Thymus (tissue), 11 donors: ENCODE results near the gene FNIP2. TPM values are rescaled to one million over a fixed set of nuclear protein-coding genes. Genes with fewer than 3 reads are reported as not detected.
A peak's percentile ranks its signal among the peaks of the same experiment; 100 is the strongest.
"Not testable (repeated sequence)": the region's sequence is repeated elsewhere in the genome, so short reads cannot be mapped to it uniquely, and the experiment has no call there.

Source experiments
- DNase-seq, 9 donors: peaks; one replicate each; pipeline ENCODE4 v3.0.0-alpha.2; 2013; ENCODE audit warnings: low spot score in 9 of 9, low read depth in 6 of 9, missing footprints in 1 of 9
- H3K27ac ChIP-seq, 2 donors: one replicate each; pipeline ENCODE4 v1.5.1; 2013; ENCODE audit warnings: control low read depth in 1 of 2, low read depth in 1 of 2, low read length in 1 of 2, mild to moderate bottlenecking in 1 of 2, moderate library complexity in 1 of 2
- H3K27me3 ChIP-seq, 2 donors: one replicate each; pipeline ENCODE4 v1.5.1; 2013; ENCODE audit warnings: low read length in 1 of 2; ENCODE audit not compliant: control insufficient read depth in 2 of 2, insufficient read depth in 1 of 2
- H3K36me3 ChIP-seq, 2 donors: one replicate each; pipeline ENCODE4 v1.5.1; 2013; ENCODE audit warnings: low read length in 1 of 2, mild to moderate bottlenecking in 1 of 2, moderate library complexity in 1 of 2; ENCODE audit not compliant: control insufficient read depth in 2 of 2, insufficient read depth in 2 of 2
- H3K4me1 ChIP-seq, 2 donors: one replicate each; pipeline ENCODE4 v1.5.1; 2013; ENCODE audit warnings: low read length in 2 of 2; ENCODE audit not compliant: control insufficient read depth in 2 of 2, insufficient read depth in 2 of 2
- H3K4me3 ChIP-seq, 2 donors: one replicate each; pipeline ENCODE4 v1.5.1; 2013; ENCODE audit warnings: low read length in 2 of 2, control low read depth in 1 of 2, mild to moderate bottlenecking in 1 of 2
- H3K9me3 ChIP-seq, 2 donors: one replicate each; pipeline ENCODE4 v1.5.1; 2013; ENCODE audit warnings: low read length in 1 of 2, mild to moderate bottlenecking in 1 of 2; ENCODE audit not compliant: control insufficient read depth in 2 of 2, insufficient read depth in 1 of 2
- WGBS: extraction: QIAGEN DNeasy Blood & Tissue Kit; methylation state at CpG from one replicate; pipeline ENCODE4 v1.1.7; 2013; 5-methylcytosine and 5-hydroxymethylcytosine counted together
- polyA plus RNA-seq: library from polyadenylated mRNA; stranded (reverse); fragments of 200-250 nt; gene quantifications from one replicate; pipeline ENCODE4 v1.2.3, GENCODE V29; 2013
- total RNA-seq: library from RNA; stranded (reverse); fragments of 120-200 nt; gene quantifications from one replicate; pipeline ENCODE4 v1.2.4, GENCODE V29; 2013
- donor health status: healthy.

FNIP2 gene
- total and polyA plus RNA-seq, 2 donors: 11.8 to 12.6 TPM

GRCh38 chr4:158807691-158808090 lies 38.9 kb downstream of the FNIP2 start:
- DNase-seq: no peak
- Histone ChIP-seq H3K36me3 (no peaks in the 10 kb centered on the region), H3K4me3 (no peak overlapping the region), H3K4me1 (peaks cover 5 to 18% of the 10 kb centered on the region in 2 donors), H3K27me3 (no peaks in the 10 kb centered on the region), H3K9me3 (no peaks in the 10 kb centered on the region), H3K27ac (no peak overlapping the region)
- 87% methylated on average over 3 of the region's 3 CpGs for WGBS

- peak overlapping the region in 1 of 2 donors; percentile 2 for H3K27ac ChIP-seq
- no peaks in the 10 kb centered on the region for H3K27me3 ChIP-seq
- 97% methylated on average over 3 of the region's 3 CpGs for WGBS
- no peaks in the 10 kb centered on the region for H3K9me3 ChIP-seq
- peaks cover 5 to 18% of the 10 kb centered on the region in 2 donors for H3K4me1 ChIP-seq
- no peaks in the 10 kb centered on the region for H3K36me3 ChIP-seq
- H3K4me3 ChIP-seq: no peak overlapping the region
- DNase-seq: no peak
Measured at GRCh38 chr4:158808399-158808798, 39.6 kb downstream of the FNIP2 start.

- WGBS: 97% methylated on average over 4 of the region's 4 CpGs
- H3K27ac ChIP-seq, H3K9me3 ChIP-seq, H3K36me3 ChIP-seq, DNase-seq, H3K27me3 ChIP-seq, H3K4me3 ChIP-seq: not testable (repeated sequence)
- H3K4me1 ChIP-seq: peaks cover 5 to 18% of the 10 kb centered on the region in 2 donors
Measured at GRCh38 chr4:158809208-158809607, 40.4 kb downstream of the FNIP2 start.

GRCh38 chr4:158809611-158810486 lies 41.0 kb downstream of the FNIP2 start:
- H3K4me3 ChIP-seq: no peak overlapping the region
- 31% methylated on average over 6 of the region's 6 CpGs for WGBS

GRCh38 chr4:158810487-158811215 lies 41.8 kb downstream of the FNIP2 start:
- Histone ChIP-seq H3K27me3 (no peaks in the 10 kb centered on the region), H3K4me1 (peaks cover 5 to 18% of the 10 kb centered on the region in 2 donors), H3K27ac (peak overlapping the region in 1 of 2 donors; percentile 55), H3K9me3 (no peaks in the 10 kb centered on the region), H3K36me3 (no peaks in the 10 kb centered on the region), H3K4me3 (no peak overlapping the region)
- DNase-seq: no peak
- WGBS: 76% methylated on average over 3 of the region's 3 CpGs

More at GRCh38 chr4:158809611-158810486, 41.0 kb downstream of the FNIP2 start:
- Histone ChIP-seq H3K4me1 (peaks cover 5 to 18% of the 10 kb centered on the region in 2 donors), H3K36me3 (no peaks in the 10 kb centered on the region), H3K9me3 (no peaks in the 10 kb centered on the region), H3K27me3 (no peaks in the 10 kb centered on the region), H3K27ac (peak overlapping the region in 1 of 2 donors; percentile 38)
- DNase-seq: peak in 2 of 9 donors; percentile 19 to 53

GRCh38 chr4:158811216-158811540 lies 42.4 kb downstream of the FNIP2 start:
- DNase-seq: no peak
- Histone ChIP-seq H3K4me1 (peaks cover 5 to 18% of the 10 kb centered on the region in 2 donors), H3K27ac (peak overlapping the region in 1 of 2 donors; percentile 49), H3K4me3 (no peak overlapping the region), H3K36me3 (no peaks in the 10 kb centered on the region), H3K9me3 (no peaks in the 10 kb centered on the region), H3K27me3 (no peaks in the 10 kb centered on the region)

GRCh38 chr4:158811704-158812103 lies 42.9 kb downstream of the FNIP2 start:
- Histone ChIP-seq H3K27ac (peak overlapping the region in 1 of 2 donors; percentile 49), H3K4me1 (peaks cover 5 to 18% of the 10 kb centered on the region in 2 donors), H3K9me3 (no peaks in the 10 kb centered on the region), H3K4me3 (no peak overlapping the region), H3K27me3 (no peaks in the 10 kb centered on the region), H3K36me3 (no peaks in the 10 kb centered on the region)
- WGBS: 22% methylated on average over 6 of the region's 6 CpGs
- DNase-seq: peak in 3 of 9 donors; percentile 21 to 58 (median 21)

- Histone ChIP-seq H3K27me3 (no peaks in the 10 kb centered on the region), H3K4me3 (no peak overlapping the region), H3K9me3 (no peaks in the 10 kb centered on the region), H3K36me3 (no peaks in the 10 kb centered on the region), H3K27ac (no peak overlapping the region), H3K4me1 (peaks cover 5 to 18% of the 10 kb centered on the region in 2 donors)
- DNase-seq: no peak
- 95% methylated on average over 2 of the region's 2 CpGs for WGBS
Measured at GRCh38 chr4:158812133-158812532, 43.3 kb downstream of the FNIP2 start.

GRCh38 chr4:158812543-158812942 lies 43.7 kb downstream of the FNIP2 start:
- no peaks in the 10 kb centered on the region for H3K36me3 ChIP-seq
- no peaks in the 10 kb centered on the region for H3K9me3 ChIP-seq
- H3K4me3 ChIP-seq: no peak overlapping the region
- H3K27ac ChIP-seq: no peak overlapping the region
- no peak for DNase-seq
- H3K4me1 ChIP-seq: peaks cover 5 to 18% of the 10 kb centered on the region in 2 donors
- H3K27me3 ChIP-seq: no peaks in the 10 kb centered on the region
